Measurements from ENCODE around the gene SSBP2. TPM values are rescaled to one million over a fixed set of nuclear protein-coding genes. Genes with fewer than 3 reads are reported as not detected.
"Not testable (repeated sequence)": the region's sequence is repeated elsewhere in the genome, so short reads cannot be mapped to it uniquely, and the experiment has no call there.

The SSBP2 gene
- total RNA-seq, 1 donor from 2014 or later, result 59.0 TPM

DNA sequence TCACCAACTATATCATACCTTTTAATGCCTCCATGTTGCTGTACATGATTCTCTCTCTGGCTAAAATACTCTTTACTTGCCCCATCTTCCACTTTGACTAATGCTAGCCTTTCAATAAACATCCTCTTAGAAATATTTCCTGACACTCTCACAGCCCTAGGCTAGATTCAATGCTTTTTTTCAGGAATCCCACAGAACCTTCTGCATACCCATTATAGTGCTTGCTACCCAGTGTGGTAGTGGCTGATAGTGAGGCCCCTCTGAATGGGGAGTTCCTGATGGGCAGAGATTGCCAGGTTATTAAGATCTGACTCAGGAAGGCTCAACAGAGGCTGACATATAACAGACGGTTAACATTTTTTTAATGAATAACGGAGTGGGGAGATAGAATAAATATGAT, 11.6 kb downstream of the SSBP2 start:
- no peak for DNase-seq (ENCODE audit: low spot score)

DNA sequence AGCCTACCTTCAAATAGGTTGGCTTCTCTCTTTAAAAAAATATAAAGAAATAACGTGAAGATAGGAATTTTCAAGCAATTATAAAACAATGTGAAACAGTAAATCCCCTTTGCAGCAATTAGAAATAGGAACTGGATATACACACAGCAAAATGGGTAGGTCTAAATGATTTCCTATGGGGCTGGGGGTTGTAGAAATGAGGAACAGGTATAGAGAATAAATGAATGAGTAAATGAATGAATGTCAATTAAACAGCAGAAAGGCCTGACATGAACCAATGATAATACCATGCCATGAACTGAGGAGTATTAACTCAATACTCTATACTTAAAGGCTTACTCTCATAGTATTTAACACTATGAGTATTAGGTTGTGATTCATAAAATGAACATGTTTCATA, 21.6 kb downstream of the SSBP2 start:
- no peak for DNase-seq (ENCODE audit: low spot score)

DNA sequence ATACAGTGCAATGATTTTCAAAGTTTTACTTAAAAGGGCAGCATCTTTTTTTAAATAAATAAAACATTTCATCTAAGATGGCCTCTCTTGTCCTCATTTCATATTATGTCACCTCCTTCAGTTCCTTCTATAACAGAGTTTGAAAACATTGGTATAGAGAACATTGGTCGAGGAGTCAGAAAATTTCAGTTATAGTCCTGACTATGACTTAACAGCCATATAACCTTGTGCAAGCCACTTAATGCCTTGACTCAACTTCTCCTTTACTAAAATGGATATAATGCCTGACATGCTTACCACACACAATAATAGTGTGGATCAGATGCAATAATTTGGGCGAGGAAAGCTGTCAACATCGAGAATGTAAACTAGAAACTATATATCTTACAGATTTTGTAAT, 22.6 kb downstream of the SSBP2 start:
- no peak for DNase-seq (ENCODE audit: low spot score)

DNA sequence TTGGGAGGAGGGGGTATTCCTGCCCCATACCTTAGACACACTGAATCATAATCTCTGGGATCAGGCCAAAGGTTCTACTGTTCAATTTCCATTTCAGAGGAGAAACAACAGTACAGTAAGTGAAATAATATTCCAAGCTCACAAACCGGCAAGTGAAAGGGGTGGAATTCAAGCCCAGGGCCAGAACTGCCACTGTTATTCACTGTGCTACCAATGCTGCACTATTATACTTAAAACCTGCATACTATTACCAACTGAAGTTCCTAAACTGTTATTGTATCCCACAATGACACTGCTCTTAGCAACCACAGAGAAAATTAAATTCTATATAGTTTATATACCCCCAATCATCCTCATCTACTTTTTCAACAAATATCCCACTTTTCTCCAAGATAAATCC, 24.6 kb downstream of the SSBP2 start:
- no peak for DNase-seq (ENCODE audit: low spot score)

DNA sequence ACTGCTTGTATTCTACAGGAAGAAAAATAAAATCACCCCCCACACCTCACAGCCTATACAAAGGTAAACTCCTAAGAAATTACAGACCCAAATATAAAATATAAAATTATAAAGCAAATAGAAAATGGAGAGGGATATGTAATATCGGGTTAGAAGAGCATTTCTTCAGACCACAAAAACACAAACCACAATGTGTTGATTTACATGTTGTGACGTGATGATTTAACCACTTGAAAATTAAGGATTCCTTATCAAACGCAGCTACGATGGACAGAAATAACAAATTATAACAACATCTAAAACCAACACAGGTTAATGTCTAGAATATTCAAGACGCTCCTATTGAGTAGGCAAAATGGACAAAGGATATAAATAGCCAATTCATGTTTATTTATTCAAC, 26.3 kb downstream of the SSBP2 start:
- DNase-seq (ENCODE audit: low spot score), result no peak

DNA sequence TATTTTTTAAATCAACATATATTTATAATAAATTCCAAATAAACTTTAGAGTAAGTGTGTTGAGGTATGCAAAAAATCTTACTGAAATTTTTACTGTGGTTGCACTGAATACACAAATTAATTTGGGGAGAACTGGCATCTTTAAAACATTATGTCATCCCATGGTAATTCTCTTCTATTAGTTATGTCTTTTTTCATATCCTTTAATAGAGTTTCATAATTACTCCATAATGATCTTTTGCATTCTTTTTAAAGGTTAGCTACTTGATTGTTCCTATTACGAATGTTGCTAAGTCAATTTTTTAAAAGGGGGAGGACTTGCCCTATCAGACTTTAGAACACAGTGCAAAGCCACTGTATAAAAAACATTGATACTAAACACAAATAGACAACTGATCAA, 26.8 kb downstream of the SSBP2 start:
- DNase-seq (ENCODE audit: low spot score), result no peak

DNA sequence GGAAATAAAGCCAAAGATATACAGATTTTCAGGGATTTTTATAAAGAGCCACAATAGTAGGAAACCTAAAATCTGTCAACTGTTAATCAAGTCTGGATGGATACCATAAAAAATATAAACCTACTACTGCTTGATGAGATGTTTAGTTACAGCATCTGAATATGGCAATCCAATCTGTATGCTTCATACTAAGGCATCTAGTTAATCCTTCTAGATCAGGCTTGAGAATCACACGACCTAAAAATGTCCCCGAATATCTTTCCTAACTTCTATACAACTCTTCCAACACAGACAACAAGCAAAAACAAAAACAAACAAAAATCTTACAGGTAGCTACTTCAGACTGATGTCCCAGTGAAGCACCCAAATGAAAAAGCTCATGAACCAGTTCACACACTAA, 29.8 kb downstream of the SSBP2 start:
- no peak for DNase-seq (ENCODE audit: low spot score)

DNA sequence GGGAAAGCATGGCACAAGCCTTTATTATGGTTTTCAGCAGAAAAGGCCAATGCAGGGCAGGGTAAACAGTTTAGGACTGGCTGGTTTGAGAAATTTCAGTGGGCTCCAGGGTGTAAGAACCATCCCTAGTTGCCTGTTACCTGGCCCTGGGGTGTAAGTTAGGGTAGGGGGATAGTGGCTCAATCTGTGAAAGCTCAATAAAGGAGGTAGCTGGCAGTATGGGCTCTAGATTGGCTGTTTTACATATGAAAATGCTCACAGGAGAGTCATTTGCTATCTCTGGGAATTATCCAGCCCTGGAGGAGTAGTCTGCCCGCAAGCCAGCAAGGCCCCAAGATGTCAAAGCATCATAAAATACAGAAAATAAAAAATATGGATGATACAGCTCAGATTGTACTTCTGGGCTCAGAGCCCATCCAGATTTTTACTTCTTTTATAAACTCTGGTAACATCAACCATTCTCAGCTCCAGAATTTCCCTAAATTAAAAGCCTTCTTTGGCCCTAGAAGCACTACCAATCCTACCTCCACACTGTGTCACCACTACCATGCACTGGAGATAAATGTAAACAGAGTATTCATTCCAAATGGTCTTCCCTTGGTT, 31.1 kb downstream of the SSBP2 start:
- no peak for DNase-seq (ENCODE audit: low spot score)

DNA sequence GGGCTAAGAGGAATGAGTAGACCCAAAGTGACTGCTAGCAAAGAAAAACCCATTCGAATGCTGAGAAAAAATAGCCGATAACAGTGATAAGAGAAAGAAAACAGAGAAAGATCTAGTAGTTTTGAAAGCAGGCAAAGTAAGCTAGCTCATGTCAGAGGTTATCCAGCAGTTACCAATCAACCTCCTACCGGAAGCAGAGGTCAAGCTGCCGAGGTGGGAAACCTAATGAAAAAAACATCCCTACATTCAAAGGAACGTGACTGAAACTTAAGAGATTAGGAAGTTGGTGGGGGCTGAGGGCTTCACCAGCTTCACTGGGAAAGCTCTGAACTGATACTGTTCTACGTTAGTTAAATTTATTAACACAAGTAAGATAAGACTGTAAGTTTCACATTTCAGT, 32.6 kb downstream of the SSBP2 start:
- DNase-seq (ENCODE audit: low spot score), result no peak

DNA sequence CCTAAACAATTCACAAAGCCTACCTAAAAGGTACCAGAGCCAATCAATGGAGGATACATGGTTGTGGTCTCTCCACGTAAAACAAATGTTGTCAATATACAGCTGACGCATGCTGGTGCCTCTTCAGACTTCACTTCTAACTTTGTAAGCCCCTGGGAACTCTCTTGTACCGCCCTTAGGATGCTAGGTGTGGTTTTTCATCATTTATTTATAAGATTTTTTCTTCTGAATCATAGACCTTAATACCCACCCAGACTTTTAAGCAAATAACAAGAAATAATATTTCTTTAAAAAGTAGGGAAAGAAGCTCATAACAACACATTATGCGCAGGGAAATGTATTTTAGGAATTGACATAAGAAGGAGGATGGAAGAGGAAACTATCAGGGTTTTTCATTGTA, 33.0 kb downstream of the SSBP2 start:
- no peak for DNase-seq (ENCODE audit: low spot score)

DNA sequence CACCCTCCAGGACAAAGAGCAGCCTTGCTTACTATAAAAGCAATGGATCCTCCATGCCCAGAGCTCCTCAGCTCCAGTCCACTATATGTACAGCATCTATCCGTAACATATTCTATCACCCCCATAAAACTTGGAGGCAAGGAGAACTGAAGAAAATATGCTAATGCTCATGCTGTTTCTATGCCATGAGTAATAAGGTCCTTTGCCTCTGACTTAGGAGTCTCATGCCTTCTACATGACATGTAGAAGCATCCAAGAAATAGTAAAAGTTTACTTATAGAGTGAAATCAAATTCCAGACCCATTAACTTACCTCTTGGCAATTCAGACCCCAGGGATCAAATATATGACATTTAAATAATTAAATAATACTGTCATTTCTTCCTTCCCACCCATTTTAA, 33.7 kb downstream of the SSBP2 start:
- DNase-seq (ENCODE audit: low spot score), result no peak

DNA sequence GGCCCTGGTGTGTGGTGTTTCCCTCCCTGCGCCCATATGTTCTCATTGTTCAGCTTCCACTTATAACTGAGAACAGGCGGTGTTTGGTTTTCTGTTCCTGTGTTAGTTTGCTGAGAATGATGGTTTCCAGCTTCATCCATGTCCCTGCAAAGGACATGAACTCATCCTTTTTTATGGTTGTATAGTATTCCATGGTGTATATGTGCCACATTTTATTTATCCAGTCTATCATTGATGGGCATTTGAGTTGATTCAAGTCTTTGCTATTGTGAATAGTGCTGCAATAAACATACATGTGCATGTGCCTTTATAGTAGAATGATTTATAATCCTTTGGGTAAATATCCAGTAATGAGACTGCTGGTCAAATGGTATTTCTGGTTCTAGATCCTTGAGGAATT, 36.8 kb downstream of the SSBP2 start:
- not testable (repeated sequence) for DNase-seq (ENCODE audit: low spot score)

DNA sequence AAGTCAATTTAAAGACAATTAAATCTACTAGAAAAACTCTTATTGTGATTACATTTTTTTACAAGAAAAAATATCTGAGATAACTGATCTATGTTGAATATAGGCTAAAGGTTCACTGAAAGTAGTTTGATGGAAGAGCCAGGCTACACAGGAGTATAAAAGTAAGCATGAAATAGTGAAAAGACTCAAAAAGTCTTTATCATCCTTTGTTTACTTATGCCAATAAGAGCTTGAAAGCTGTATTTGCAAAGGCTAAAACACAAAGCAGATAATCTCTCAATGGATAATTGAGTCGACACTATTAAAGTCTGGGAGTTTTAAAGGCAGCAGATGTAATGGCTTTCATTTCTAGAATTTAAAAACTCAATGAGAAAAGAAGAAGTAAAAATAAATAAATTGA, 42.0 kb downstream of the SSBP2 start:
- no peak for DNase-seq (ENCODE audit: low spot score)

DNA sequence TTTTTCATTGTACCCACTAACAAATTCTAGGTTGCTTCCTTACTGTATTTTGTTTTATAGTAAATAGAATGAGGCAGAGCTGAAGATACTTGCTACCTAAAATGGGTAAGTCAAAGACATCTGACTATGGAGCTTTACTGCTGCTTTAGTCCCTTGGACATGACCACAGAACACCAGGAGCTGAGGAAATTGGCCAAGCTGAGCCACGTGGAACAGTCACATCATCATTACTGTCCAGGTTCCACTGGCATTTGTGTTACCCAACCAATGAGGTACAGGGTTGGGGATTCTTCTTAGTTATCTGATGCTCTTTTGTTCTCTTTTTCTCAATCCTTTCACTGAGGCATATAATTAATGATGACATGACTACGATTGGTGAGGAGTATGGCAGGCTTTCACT, 47.1 kb downstream of the SSBP2 start:
- DNase-seq (ENCODE audit: low spot score), result no peak

DNA sequence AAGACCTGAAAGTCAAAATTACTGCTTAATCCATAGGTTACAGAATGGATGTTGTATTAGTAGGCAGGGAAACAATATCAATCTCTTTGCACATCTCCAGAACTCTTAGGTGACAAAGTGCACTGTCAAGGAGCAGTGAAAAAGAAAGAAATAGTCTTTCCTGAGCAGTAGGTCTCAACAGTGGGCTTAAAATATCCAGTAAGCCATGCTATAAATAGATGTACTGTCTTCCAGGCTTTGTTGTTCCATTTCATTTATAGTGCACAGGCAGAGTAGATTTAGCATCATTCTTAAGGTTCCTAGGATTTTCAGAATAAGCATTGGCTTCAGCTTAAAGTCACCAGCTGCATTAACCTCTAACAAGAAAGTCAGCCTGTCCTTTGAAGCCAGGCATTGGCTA, 50.7 kb downstream of the SSBP2 start:
- no peak for DNase-seq (ENCODE audit: low spot score)

DNA sequence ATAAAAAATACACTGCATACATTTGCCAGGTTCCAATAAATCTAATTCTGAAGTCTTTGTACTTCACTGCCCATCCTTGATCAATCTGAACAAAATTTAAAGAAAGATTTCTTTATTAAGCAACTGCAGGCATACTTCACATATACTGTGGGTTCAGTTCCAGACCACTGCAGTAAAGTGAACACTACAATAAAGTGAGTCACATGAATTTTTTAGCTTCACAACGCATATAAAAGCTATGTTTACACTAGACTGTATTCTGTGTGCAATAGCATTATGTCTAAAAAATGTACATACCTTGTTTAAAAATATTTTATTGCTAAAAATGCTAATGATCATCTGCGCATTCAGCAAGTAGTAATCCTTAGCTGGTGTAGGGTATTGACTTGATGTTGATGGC, 52.1 kb downstream of the SSBP2 start:
- DNase-seq (ENCODE audit: low spot score), result no peak

DNA sequence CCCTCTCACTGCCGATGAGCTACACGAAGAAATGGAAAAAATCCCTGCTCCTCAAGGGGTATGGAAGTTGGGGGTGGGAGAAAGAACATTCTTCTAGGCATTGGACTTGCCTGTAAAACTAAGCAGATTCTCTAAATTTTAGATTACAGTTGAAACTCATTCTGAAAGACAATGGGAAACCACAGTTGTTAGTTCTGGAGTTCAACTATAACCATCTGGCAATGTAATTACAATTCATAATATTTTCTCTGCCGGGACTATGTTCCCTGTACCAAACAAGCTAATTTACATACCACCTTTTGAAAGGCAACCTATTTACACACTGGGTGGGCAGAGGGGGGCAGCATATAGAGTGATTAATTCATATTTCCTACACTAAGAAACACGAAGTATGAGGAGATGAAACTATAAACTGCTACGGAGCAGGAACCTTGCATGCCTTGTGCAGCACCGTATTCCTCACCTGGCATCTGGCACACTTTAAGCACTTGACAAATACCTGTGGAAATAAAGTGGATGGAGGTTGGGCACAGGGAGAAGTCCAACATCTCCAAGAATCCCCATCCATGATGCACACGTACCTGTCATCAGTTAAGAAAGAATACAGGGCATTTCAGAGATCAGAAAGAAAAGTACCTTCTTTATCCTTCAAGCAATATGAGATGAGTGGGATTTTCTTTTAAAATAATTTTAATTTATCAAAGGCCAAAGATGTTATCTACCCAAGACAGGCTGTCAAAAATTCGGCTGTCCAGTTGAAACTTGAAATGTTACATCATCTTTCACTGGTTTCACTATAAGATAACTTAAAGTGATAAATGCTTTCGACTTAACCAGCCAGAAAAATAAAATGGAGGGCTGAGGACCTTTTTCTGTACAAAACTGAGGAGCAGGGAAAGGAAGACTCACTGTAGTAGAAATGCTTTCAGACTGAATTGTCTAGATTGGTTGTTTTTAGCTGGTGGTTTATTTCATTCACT, 54.2 kb downstream of the SSBP2 start:
- no peak for DNase-seq (ENCODE audit: low spot score)

DNA sequence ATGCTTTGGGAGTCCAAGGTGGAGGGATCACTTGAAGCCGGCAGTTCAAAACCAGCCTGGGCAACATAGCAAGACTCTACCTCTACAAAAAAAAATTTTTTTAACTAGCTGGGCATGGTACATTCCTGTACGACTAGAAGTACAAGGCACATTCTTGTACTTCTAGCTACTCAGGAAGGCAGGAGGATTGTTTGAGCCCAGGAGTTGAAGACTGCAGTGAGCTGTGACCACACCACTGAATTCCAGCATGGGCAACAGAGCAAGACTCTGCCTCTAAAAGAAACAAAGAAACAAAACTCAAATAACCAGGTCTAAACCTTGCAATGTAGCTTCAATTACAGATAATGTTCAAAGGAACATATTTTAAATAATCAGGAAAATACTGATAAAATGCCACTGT, 56.2 kb downstream of the SSBP2 start:
- DNase-seq (ENCODE audit: low spot score), result no peak

DNA sequence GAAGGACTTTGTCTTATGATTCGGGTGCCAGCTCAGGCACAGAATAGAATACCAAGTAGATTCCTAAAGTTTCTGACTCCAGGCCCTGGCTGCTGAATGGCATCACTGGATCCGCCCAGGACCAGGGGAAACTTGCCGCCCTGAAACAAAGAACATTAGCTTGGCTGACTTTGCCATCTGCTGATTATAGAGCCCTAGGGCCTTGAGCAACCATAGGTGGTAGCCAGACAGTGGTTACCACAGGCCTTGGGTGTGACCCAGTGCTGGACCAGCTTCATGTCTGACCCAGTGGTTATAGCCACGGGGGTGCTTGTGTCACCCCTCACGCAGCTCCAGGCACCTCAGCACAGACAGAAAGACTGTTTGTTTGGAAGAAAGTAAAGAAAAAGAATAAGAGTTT, 62.7 kb downstream of the SSBP2 start:
- DNase-seq (ENCODE audit: low spot score), result no peak

DNA sequence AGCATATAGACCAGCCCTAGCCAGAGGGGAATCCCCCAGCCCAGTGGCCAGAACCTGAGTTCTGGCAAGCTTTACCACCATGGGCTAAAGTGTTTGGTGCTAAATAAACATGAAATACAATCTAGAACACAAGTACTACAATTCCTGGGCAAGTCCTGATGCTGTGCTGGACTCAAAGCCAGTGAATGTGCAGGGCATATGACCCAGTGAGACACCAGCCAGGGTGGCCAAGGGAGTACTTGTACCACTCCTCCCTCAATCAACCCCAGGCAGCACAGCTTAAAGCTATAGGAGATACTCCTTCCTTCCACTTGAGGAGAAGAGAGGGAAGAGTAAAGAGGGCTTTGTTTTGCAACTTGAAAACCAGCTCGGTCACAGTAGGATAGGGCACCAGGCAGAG, 63.6 kb downstream of the SSBP2 start:
- DNase-seq (ENCODE audit: low spot score), result no peak

DNA sequence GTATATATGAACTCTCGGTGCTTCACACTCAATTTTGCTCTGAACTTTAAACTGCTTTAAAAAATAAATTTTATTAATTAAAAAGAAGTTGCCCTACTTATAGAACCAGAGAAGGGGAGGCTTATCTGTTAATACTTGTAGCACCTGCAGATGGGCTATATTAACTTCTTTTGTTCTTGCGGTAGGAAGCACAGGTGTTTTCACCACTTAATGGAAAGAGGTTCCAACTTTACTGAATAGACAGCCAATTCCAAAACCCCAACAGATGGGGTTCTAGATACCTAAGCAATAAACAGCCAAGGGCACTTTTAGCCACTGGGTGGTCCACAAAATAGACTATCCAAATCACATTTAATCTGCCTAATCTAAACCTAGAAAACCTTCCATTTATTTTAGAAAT, 65.4 kb downstream of the SSBP2 start:
- DNase-seq (ENCODE audit: low spot score), result no peak

DNA sequence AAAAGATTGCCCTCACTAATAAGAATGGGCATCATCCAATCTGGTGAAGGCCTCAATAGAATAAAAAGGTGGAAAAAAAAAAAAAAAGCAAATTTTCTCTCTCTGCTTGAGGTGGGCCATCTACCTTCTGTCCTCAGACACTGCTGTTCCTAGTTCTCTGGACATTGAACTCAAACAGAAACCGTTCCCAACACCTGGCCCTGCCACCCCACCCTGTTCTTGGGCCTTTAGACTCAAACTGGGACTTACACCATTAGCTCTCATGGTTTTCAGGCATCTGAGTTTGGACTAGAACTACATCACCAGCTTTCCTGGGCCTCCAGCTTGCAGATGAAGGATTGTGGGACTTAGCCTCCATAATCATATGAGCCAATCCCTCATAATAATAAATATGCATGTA, 71.0 kb downstream of the SSBP2 start:
- DNase-seq (ENCODE audit: low spot score), result no peak

DNA sequence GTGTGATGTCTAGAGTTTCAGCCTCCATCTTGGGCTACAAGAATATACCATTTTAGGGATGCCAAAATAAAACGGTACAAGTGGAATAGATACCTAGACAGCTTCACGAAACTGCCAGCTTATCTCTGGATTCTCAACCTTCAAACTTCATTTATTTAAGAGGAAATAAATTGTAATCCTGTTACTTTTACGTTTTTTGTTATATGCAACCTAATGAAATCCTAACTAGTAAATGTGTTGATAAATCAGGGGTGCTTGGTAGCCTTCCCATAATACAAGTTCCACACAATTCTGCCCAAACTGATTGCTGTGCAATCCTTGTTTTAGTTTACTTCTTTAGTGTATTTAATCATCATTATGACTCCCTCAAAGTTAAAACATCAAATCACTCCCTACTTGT, 75.5 kb downstream of the SSBP2 start:
- DNase-seq (ENCODE audit: low spot score), result no peak

DNA sequence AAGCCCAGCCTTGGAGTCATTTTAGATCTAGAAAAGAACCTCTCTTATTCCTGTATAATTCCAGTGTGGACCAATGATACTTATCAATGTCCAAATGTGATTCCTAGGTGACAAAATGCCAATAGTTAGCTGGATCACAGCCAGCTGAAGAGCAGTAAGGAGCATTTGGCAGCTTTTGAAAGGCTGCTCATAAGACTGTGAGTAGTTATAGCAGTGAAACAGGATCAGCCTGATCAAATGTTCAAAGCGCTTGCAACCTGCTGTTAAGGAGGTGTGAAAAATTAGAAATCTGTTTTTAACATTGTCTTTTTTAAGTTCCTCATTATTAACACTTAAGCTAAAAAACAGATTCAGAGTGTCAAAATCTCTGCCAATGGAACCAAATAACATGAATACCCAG, 85.1 kb downstream of the SSBP2 start:
- DNase-seq (ENCODE audit: low spot score), result no peak
